OCI-M1 (cell line): ENCODE data around the gene CIB4.
"Not testable (repeated sequence)": the region's sequence is repeated elsewhere in the genome, so short reads cannot be mapped to it uniquely, and the experiment has no call there.

Experiments used
- DNase-seq: peaks from one replicate; lab custom pipeline; 2025; lab: John Stamatoyannopoulos, UW

CIB4 gene

DNA sequence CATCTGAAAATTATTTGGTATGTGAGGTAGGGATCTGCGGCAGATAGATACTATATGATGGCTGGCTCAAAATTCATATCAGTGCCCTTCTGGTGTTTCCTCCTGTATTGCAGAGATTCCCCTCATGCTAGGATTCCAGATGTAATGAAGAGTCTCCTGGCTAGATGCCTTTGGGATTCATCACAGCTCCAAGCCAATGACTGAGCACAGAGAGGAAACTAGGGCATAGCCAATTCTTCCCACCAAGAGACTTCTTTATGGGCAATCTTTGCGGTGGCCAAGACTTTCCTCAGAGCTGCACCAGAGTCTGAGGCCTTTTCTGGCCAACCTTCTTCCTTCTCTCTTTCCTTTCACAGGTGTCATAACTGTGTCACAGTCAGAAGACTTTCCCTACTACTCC, 25.5 kb upstream of the CIB4 start:
- no peak for DNase-seq

DNA sequence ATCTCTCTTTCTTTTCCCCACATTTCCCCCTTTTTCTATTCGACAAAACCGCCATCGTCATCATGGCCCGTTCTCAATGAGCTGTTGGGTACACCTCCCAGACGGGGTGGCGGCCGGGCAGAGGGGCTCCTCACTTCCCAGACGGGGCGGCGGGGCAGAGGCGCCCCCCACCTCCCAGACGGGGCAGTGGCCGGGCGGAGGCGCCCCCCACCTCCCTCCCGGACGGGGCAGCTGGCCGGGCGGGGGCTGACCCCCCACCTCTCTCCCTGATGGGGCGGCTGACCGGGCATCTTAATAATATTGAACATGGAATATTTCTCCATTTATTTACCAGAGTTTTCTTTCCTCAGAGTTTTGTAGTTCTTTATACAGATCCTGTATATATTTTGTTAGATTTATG, 24.1 kb upstream of the CIB4 start:
- DNase-seq = not testable (repeated sequence)

DNA sequence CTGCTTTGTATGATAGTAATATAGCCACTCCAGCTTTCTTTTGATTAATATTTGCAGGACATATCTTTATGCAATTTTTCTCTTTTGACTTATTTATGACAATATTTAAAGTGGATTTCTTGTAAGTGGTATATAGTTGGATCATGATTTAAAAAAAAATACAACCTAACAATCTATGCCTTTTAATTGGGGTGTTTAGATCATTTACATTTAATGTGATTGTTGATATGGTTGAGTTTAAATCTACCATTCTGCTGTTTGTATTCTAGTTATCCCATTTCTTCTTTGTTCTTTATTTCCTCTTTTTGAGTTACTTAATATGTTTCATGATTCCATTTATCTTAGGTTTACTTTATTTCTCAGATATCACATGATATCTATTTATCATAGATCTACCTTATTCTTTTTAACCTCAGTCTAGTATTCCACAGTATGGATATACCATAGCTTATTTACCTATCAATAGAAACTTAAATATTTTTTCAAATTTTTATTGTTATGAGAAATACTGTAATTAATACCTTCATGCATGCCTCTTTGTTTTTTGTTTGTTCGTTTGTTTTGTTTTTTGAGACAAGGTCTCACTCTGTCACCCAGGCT, 19.3 kb upstream of the CIB4 start:
- no peak for DNase-seq

DNA sequence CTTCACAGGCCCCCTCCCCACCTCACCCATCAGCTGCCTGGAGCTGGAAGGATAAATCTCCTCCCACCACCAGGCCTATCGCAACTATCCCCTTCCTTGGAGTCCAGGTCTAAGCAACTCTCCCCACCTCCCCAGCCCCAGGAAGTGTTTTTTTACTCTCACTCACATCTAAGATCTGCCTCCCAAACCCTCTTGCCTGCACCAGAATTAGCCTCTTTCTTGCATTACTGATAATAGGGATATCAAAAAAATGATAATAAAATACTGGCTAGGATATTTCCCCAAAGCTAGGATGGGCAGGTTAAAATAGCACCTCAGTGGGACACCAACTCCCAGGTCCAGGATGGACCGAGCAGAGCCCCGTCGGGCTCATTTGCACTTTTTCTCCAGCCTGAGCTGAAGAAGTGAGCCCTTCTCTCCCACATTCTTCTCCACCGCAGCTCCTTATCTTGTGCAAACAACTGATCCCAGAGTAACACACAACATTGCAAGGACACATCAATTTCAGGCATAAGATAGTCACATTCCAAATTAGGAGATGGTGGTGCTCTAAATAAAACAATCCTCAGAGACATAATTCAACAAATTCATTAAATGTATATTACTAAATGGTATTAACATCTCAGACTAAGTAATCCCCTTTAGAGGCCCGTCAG, 17.7 kb upstream of the CIB4 start:
- DNase-seq = no peak

DNA sequence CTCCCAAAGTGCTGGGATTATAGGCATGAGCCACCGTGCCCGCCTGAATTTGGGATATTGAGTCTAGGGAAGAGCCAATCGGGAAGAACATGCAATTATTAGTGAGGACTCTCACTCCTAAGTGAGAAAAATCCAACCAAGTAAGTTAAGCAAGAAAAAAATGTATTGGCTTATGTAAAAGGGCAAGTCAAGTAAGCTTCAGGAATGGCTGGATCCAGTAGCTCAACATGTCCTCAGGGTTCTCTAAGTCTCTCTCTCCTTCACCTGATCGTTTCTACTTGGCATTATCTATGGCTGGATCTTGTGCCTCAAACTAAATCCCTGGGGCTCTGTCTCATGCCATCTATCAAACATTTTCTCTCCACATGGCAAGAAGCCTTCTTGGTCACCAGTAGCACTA, 16.1 kb upstream of the CIB4 start:
- no peak for DNase-seq

DNA sequence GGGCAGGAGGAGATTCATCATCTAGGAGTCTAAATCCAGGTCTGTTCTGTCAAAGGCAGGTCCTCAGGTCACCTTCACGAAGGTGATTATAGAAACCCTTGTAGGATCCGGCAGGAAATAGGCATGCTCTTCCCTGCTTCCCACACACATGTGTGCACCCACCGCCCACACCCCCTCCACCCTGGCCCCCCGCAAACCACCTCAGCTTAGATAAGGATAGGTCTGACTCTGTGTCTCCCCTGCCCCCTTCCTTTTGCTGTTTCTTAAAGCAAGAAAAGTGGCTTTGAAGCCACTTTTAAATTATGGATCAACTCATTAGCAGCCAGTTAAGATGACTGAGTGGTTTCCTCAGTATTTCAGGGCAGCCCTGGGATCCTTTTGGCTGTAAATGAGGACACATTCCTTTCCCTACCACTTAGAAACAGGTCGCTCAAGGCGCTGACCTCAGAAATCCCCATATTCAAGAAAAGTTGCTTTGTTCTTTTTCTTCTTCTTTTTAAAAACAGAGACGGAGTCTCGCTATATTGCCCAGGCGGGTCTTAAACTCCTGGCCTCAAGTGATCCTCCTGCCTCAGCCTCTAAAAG, 14.5 kb upstream of the CIB4 start:
- no peak for DNase-seq

DNA sequence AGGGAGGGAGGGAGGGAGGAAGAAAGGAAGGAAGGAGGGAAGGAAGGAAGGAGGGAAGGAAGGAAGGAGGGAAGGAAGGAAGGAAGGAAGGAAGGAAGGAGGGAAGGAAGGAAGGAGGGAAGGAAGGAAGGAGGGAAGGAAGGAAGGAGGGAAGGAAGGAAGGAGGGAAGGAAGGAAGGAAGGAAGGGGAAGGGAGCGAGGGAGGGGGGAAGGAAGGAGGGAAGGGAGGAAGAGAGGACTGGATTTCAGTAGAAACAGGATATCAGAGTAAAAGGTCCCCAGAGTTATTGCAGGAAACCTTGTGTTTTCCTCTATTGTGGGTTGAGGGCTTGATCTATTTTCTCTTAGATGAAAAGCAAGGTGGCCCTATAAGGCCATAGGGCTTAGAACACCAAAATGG, 14.0 kb upstream of the CIB4 start:
- not testable (repeated sequence) for DNase-seq

DNA sequence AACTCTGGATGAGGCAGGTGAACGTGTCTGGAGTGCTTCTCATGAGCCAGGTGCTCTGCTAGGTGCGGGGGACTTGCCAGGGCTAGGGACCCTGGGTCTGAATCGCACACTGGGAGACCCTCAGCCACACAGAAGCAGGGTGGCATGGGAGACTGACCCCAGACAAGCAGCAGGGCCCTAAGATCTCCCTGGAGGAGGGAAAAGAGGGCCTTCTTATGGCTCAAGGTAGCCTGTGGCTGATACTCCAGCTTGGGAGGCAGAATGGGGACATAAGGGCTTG, 12.8 kb upstream of the CIB4 start:
- no peak for DNase-seq

DNA sequence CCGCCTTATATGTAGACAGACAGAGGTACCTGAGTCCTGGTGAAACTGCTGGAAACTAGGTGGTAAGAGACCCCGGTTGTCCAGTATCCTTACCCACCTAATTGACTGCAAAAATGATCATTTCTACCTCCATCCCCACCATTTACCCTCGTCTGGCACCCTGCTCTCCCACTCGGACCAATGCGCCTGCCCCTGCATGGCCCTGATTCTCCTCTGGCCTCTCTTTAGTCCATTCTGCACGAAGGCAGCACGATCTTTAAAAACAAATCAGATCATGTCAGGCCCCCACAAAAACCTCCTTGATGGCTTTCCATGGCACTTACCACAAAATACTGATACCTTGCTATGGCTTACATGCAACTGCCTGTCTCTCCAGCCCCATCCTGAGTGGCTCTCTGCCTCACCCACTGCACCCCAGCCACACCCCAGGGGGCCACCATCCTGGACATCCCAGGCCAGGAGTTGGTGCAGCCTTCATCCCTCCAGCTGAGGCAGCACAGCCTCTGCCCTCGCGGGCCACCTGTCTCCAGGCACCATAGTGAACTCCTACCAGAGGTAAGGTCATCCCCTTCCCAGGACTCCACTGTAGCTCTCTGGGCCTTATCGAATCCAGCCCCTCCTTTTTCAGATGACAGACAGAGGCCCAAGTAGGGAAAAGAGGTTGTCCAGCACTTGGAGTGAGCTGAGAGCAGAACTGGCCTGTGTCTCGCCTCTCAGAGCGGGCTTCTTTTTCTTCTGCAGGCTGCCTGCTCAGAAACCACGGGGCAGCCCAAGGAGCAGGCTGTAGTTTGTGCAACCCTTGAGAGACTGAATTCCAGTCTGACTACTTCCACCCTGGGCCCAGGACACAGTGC, 12.3 kb upstream of the CIB4 start:
- DNase-seq = no peak

DNA sequence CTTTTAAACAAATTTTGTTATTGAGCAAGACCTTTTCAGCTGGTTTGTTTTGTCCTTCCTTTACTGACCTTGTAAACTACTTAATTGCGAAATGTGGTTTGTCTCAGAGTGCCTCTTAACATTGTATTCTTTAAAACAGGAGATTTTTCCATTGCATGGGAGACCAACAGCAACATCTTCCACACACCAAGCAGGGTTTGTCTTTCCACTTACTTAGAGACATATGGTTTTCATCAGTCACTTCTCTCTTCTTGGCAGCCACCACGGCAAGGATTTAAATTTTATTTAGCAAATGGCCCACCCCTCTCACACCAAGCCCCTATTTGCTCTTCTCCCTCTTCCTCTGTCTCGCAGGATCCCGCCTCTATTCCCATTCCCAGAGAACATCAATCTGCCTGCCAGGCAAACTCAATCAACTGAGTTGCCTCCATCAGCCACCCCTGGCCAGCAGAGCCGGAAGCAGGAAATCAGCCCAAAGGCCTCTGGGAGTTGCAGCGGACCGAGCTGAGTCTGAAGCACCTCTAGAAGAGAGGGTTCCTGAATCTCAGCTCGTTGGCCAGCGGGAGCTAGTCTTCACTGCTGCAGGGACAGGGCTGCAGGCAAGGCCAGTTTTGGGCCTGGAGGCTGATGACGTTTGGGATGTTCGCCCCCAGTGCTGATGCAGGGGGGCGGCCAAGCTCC, 11.3 kb upstream of the CIB4 start:
- DNase-seq = no peak

DNA sequence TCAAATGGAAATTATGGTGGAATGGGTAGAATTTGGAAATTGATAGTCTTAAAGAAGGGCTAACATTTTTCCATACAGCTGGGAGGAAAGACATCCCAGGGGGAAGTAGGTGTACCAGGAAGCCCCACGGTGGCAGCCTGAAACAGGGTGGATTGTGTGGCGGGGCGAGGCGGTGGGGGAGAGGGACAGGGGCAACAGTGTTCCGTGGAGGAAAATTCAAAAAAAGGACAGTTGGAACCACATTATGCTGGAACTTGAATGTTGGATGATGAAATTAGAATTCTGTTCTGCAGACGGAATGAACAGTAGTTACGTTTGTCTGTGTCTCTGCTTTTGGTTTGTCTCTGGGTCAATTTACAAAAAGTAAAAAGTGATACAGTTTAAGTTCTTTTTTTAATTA, 10.6 kb upstream of the CIB4 start:
- no peak for DNase-seq

DNA sequence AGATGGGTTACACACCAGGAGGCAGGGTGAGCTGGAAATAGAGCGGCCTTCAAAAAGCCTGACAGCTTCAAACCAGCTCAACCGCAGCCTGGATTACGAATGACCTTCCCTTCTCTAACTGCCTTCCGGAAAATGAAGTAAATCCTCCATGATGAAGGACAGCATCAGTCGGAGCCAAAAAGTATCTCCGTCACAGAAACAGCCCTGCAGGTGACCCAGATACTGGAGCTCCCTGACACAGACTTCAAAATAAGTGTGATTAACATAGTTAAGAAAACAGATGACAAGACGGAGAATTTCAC, 10.3 kb upstream of the CIB4 start:
- no peak for DNase-seq

DNA sequence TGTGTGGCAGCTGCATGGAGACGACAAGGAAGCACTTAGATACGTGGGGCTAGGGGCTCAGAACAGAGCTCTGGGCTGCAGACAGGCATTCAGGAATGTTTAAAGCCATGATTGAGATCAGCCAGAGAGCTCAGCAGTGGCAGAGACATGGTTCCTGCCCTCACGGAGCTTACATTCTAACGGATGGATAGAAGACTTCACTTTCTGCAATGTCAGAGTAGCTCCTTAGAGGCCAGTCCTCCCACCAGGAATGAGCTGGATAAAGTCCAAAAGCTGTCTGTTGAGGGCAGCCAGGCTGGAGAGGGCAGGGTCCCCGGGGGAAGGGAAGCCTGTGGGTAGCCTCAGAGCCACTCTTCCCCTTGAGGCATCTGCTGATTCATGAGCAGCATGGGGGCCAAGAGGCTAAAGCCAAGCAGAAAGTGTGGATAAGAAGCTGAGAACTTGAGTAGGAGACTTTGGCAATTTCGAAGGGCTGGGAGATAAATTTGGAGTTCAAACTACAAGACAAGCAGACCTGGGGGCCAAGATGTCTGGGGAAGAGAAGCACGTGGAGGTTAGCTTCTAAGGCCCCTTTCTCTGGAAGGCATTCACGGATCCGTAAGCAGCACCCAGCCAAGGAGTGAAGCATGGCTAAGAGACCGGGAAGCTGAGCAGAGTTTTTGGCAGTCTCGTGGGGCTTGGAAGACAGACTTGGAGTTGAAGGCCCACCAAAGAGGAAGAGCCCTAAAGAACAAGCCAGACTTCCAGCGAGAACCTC, 9.7 kb upstream of the CIB4 start:
- no peak for DNase-seq

DNA sequence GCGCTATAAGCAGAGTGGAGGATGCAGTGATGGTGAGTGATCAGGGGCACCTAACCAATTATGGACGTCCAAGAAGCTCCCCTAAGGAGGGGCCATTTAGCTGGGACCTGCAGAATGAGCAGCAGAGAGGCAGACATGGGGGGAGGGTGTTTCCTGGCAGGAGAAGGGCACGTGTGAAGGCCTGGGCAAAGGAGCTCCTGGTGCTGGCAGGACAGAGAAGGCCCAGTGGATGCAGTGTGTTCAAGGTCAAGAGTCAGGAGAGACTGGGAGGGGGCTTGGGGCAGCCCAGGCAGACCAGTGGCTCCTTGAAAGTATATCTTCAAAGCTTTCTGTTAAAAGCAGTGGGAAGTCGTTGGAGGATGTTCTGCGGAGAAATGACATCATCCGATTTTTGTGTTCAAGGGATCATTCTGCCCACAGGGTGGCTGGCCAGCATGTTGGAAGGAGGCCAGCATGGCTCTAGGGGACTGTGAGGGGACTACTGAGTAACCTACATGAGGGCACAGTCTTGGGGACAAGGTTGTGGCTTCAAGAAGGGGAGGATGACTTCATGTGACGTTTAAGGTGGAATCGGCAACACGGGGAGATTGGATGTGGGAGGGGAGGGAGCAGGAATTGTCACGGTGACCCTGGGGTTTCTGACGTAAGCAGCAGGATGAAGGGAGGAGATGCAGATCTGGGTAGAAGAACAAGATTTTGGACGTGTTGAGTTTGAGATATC, 9.0 kb upstream of the CIB4 start:
- no peak for DNase-seq

DNA sequence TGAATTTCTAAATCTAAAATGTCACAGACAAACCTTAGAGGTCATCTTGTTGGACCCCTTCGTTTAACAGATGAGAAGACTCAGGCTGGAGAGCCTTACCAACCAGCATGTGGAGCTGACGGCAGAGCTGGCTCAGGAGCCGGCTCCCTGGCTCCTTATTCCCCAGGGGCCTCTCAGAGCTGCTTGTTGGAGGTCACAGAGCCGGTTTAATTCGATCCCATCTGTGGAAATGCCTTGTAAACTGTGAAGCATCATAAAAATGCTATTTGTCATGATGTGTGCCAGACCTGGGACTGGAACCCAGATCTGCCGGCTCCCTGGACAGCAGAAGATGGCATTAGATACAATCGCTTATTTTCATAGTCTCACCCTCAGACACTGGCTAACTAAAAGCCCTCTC, 8.2 kb upstream of the CIB4 start:
- DNase-seq = no peak

DNA sequence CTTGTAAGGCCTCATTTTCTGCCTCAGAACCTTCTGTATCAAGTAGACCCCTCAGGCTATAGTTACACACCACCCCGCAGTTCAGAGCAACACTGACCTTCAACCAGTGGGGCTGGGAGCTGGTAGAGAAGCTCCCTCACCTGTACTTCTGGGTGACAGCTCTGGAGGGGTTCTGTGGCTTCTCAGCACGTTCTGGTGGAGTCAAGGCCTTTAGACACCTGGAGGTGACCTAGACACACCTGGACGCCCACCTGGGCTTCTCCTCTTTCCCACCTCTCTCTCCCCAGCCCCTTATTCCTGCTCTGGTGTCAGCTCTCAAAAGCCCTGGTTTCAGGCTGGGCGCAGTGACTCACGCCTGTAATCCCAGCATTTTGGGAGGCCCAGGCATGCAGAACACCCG, 7.3 kb upstream of the CIB4 start:
- no peak for DNase-seq

DNA sequence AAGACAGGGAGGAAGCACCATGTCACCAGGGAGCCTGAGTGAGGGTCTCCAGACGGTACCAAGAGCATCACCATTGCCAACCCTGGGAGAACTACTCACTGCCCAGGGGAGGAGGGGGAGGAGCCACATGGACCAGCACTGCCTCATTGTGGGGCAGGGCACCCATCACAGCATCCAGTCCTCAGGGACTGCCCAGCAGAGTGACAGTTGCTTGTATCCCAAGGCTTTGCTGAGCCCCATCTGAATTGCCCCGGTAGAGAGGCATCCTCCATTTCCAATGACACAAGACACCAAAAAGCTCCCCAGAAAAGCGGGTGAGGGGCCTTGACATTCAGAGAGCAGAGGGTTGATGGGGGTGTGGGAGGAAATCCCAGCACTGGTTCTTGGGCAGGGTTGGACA, 6.8 kb upstream of the CIB4 start:
- no peak for DNase-seq

DNA sequence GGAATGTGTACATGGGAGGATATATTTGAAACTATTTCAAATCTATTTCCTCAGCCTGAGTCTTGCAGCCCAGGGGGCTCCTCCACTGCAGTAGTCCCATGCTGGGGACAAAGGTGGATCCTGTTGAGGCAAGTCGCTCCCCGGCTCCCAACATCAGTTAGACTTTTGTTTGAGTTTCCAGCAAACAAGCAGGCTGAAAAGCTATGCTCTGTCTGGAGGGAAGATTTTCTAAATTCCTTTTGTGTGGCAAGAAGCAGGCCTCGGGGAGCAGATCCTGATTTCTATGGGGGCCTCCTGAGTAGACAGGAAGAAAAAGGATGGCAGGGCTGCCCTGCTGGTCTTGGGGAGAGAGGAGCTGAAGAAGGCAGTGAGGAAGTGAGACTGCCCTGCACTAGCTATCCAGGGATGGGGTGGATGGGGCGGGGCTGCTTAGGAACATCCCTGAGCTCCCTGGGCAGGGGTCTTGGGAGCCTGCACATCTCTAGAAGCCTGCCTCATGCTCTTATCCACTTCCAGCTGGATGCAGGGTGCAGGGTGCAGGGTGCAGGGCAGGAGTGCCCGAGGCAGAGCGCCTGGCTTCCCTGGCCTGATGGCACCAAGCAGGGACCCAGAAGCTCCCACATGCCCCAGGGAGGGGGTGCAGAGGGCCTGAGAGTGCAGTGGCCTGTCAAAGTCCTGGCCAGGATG, 6.0 kb upstream of the CIB4 start:
- no peak for DNase-seq

DNA sequence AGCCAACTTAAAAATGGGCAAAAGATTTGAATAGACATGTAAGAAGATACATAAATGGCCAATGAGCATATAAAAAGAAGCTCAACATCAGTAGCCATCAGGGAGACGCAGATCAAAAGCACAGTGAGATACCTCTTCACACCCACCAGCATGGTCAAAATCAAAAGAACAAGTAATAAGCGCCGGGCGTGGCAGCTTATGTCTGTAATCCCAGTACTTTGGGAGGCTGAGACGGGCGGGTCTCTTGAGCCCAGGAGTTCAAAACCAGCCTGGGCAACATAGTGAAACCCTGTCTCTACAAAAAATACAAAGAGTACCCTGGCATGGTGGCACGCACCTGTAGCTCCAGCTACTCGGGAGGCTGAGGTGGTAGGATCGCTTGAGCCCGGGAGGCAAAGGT, 4.6 kb upstream of the CIB4 start:
- no peak for DNase-seq

DNA sequence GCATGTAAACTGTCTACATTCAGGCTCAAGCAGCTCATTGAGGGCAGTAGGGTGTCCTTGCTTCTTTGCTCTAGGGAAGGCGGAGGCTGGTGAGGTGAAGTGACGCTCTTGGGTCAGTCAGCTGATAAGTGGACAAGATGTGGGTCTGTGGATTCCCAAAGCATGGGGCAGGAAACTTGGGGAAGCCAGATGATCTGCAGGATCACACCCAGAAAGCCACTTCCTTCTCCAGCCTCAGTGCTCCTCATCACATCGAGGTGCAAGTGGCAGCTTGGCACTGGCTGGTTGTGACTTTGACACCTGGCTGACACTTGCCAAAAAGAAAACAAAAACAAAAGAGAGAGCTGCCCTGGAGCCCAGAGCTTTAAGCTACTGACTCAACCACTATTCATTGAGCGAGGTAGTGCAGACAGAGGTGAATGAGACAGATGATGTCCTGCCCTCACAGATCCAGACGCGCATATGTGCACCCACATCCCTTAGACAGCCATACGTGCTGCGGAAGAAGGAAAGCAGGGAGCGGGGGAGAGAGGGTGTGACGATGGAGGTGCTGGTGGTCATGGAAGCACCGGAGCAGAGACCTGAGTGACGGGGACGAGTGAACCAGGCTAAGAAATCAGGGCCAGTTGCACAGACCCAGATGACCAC, 3.1 kb upstream of the CIB4 start:
- DNase-seq = no peak
